BJ (cell line): ENCODE measurements around the gene FAM89B. TPM values are rescaled to one million over a fixed set of nuclear protein-coding genes. Genes with fewer than 3 reads are reported as not detected.
"Not testable (repeated sequence)": the region's sequence is repeated elsewhere in the genome, so short reads cannot be mapped to it uniquely, and the experiment has no call there.

ENCODE experiments used
- CTCF ChIA-PET: fragments of 350-600 bp; formaldehyde crosslinking; extraction: SDS; loops from one replicate; lab custom pipeline; 2021; ENCODE audit warnings: antibody characterized with exemption, inconsistent platforms; lab: Yijun Ruan, JAX
- POLR2A ChIA-PET: fragments of 300-600 bp; sonication (Branson Sonifier 250); formaldehyde crosslinking; extraction: SDS; loops from one replicate; lab custom pipeline; 2021; ENCODE audit warnings: antibody characterized with exemption; lab: Charles Lee
- DNase-seq: peaks from one replicate; pipeline ENCODE4 v3.0.0-alpha.2; 2011; ENCODE audit warnings: low read depth
- H3K27me3 ChIP-seq: 2 replicates; pipeline ENCODE4 v1.6.0; 2011; ENCODE audit warnings: low read length; ENCODE audit not compliant: control insufficient read depth, insufficient read depth
- H3K36me3 ChIP-seq: 2 replicates; pipeline ENCODE4 v1.5.1; 2011; ENCODE audit warnings: low read length; ENCODE audit not compliant: control insufficient read depth, insufficient read depth
- H3K4me3 ChIP-seq: 2 replicates; pipeline ENCODE4 v1.5.1; 2011; ENCODE audit warnings: low read depth, mild to moderate bottlenecking, control low read depth, low read length
- polyA plus RNA-seq: library from polyadenylated mRNA; depleted of rRNA; stranded (reverse); fragments of >200 nt; gene quantifications from 2 replicates; pipeline ENCODE4 v1.2.3, GENCODE V29; 2011
- TF ChIP-seq, protein P1 (sequence below): IDR thresholded peaks from 2 replicates; pipeline ENCODE4 v1.5.1; 2011; ENCODE audit warnings: low read depth, mild to moderate bottlenecking, control low read depth, inconsistent platforms, low read length, moderate library complexity; ENCODE audit not compliant: insufficient read depth

FAM89B gene
- polyA plus RNA-seq, 1 experiment = 56.9 TPM

DNA sequence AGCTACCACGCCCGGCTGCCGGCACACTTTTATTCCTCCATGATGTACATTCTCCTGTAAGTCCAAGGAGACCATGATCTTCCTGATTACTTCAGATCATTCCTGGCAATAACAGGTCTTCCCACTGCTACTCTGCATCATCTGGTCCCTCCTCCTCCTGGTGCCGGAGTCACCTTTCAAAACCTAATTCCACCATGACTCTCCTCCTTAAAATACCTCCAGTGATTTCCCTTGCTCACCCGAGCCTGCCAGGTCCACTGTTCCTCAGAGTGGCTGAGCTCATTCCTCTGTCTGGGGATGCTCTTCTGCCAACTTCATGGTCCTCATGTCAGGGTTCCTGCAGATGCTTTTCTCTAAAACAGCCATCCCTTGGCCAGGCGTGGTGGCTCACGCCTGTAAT lies 10.3 kb upstream of the FAM89B start:
- Histone ChIP-seq H3K36me3 (no peaks in the 10 kb centered on the region; the same call in 1 of the 2 replicates), H3K4me3 (no peak overlapping the region), H3K27me3 (no peaks in the 10 kb centered on the region)
- TF ChIP-seq, protein P1, sequence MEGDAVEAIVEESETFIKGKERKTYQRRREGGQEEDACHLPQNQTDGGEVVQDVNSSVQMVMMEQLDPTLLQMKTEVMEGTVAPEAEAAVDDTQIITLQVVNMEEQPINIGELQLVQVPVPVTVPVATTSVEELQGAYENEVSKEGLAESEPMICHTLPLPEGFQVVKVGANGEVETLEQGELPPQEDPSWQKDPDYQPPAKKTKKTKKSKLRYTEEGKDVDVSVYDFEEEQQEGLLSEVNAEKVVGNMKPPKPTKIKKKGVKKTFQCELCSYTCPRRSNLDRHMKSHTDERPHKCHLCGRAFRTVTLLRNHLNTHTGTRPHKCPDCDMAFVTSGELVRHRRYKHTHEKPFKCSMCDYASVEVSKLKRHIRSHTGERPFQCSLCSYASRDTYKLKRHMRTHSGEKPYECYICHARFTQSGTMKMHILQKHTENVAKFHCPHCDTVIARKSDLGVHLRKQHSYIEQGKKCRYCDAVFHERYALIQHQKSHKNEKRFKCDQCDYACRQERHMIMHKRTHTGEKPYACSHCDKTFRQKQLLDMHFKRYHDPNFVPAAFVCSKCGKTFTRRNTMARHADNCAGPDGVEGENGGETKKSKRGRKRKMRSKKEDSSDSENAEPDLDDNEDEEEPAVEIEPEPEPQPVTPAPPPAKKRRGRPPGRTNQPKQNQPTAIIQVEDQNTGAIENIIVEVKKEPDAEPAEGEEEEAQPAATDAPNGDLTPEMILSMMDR = no peak
- no peak for DNase-seq
- ChIA-PET CTCF (interaction anchor here (1.5 to 4.5 kb wide), 2 partner anchors 21 to 76 kb away, joined by 3 to 31 read pairs; partner anchors contain the start of gene SIPA1), POLR2A (no interaction called here)

DNA sequence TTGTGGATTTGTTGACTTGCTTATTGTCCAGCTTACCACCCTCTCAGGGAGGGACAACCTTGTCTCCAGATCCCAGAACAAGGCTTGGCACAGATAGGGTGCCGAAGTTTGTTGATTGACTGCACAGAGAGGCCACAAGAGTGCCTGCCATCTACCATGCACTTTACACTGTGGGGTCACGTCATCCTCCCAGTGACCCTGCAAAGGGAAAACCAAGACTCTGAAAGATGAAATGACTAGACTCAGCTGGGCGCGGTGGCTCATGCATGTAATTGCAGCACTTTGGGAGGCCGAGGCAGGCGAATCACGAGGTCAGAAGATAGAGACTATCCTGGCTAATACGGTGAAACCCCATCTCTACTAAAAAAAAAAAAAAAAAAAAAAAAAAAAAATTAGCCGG lies 9.6 kb upstream of the FAM89B start:
- Histone ChIP-seq H3K36me3 (no peaks in the 10 kb centered on the region; the same call in 1 of the 2 replicates), H3K4me3 (no peak overlapping the region), H3K27me3 (no peaks in the 10 kb centered on the region)
- TF ChIP-seq, protein P1 = no peak
- CTCF ChIA-PET = interaction anchor here (4.5 kb wide), 1 partner anchor 21 kb away, joined by 31 read pairs; no protein-coding TSS in a partner anchor
- POLR2A ChIA-PET = no interaction called here
- DNase-seq = no peak

DNA sequence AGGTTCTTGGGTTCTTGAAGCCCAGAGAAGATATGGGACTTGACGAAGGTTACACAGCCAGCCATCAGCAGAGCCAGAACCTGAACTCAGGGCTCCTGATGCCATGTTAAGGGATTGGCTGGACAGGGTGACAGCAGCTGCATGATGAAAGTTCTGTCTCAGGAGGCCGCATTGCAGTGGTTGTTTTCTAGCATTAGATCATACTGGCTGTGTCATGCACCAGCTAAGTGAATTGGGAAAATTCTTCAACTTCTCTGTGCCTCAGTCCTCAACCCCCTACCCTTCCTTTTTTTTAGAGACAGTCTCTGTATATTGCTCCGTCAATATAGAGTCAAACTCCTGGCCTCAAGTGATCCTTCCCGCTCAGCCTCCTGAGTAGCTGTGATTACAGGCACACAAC lies 8.7 kb upstream of the FAM89B start:
- H3K27me3 ChIP-seq = no peaks in the 10 kb centered on the region
- DNase-seq = no peak
- POLR2A ChIA-PET = no interaction called here
- TF ChIP-seq, protein P1 = no peak
- CTCF ChIA-PET = interaction anchor here (0.6 to 0.7 kb wide), 2 partner anchors 26 to 30 kb away, joined by 4 read pairs; no protein-coding TSS in a partner anchor
- no peak overlapping the region for H3K4me3 ChIP-seq
- no peaks in the 10 kb centered on the region; the same call in 1 of the 2 replicates for H3K36me3 ChIP-seq

DNA sequence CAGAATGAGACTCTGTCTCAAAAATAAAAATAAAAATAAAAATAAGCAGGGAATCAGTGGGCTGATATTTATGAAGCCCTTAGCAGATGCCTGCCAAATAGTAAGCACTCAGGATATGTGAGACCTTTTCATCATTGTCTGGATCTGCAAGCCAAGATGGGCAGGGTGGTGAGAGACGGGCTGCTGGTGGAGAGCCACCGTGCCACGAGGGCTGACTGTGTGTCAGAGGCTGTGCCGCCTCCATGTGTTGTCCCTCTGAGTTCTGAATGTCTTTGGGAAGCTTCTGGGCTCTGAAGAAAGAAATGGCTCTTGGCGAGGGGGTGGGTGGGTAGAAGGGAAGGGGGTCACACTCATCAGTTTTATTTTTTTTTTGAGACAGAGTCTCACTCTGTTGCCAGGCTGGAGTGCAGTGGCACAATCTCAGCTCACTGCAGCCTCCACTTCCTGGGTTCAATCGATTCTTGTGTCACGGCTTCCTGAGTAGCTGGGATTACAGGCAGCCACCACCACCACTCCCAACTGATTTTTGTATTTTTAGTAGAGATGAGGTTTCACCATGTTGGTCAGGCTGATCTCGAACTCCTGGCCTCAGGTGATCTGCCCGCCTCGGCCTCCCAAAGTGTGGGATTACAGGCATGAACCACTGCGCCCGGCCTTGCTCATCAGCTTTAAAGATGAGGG lies 7.3 kb upstream of the FAM89B start:
- CTCF ChIA-PET = interaction anchor here (1.3 to 3.4 kb wide), 2 partner anchors 24 to 29 kb away, joined by 3 to 22 read pairs; no protein-coding TSS in a partner anchor

DNA sequence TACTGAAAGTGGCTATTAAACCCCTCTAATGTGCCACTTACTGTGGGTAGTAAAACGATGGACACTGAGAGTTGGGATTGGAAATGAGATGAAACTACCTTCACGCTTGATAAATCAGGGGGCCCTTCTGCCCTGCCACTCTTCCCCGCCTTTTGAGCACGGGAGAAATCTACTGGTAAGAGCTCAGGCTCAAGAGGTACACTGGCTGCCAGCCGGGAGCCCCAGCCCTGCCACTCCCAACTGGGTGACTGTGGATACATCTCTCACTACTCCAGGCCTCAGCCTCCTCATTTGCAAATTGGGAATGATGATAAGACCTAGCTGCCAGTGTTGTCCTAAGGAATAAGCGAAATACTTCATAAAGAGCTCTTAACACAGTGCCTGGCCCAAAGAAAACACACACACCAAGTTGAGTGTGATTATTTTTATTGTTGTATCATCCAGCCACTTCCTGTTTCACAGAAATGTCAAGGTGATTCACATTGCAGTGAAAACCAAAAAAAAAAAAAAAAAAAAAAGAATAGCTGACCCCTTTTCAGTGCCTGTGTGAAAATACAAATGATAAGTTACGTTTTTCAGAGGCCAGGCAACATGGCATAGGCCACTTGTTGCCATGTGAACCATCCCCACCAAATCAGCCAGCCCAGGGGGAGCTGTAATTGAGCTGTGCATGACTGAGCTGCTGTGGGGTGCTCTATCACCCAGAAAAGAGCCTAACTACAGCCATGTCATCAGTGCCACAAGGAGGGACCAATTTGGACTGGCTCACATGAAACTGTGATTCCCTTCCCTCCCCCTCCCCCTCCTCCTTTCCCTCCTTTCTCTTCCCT lies 6.5 kb upstream of the FAM89B start:
- Histone ChIP-seq H3K4me3 (no peak overlapping the region), H3K36me3 (no peaks in the 10 kb centered on the region; the same call in 1 of the 2 replicates), H3K27me3 (no peaks in the 10 kb centered on the region)
- TF ChIP-seq, protein P1 = no peak
- CTCF ChIA-PET = interaction anchor here (0.7 to 3.4 kb wide), 3 partner anchors 24 to 28 kb away, joined by 3 to 22 read pairs (median 4); no protein-coding TSS in a partner anchor
- no peak for DNase-seq
- POLR2A ChIA-PET = interaction anchor here (0.6 kb wide), 1 partner anchor 88 kb away, joined by 7 read pairs; no protein-coding TSS in a partner anchor

More for the DNA sequence above, 7.3 kb upstream of the FAM89B start:
- H3K4me3 ChIP-seq, H3K36me3 ChIP-seq, H3K27me3 ChIP-seq, POLR2A ChIA-PET, DNase-seq: not testable (repeated sequence)
